Loucy (cell line): ENCODE data around the gene ZNF385C.
A peak's percentile ranks its signal among the peaks of the same experiment; 100 is the strongest.

Experiments
- H2AFZ ChIP-seq: fragments of 200-600 bp; sonication (generic); 2 replicates; pipeline ENCODE4 v1.6.0; 2016; ENCODE audit warnings: antibody characterized with exemption, mild to moderate bottlenecking, low read length, moderate library complexity
- H3F3A ChIP-seq: fragments of 200-600 bp; 2 replicates; pipeline ENCODE4 v1.6.0; 2016; ENCODE audit warnings: antibody characterized with exemption, low read depth, mild to moderate bottlenecking
- H3K27me3 ChIP-seq: fragments of 200-600 bp; sonication (generic); 2 replicates; pipeline ENCODE4 v1.6.1; 2014; ENCODE audit warnings: low read length, mild to moderate bottlenecking; ENCODE audit not compliant: insufficient read depth, poor library complexity, severe bottlenecking
- H3K36me3 ChIP-seq: fragments of 200-600 bp; sonication (generic); 2 replicates; pipeline ENCODE4 v1.6.1; 2016; ENCODE audit warnings: low read length; ENCODE audit not compliant: insufficient read depth
- H3K4me1 ChIP-seq: fragments of 200-600 bp; sonication (generic); 2 replicates; pipeline ENCODE4 v1.5.1; 2014; ENCODE audit warnings: low read length, mild to moderate bottlenecking; ENCODE audit not compliant: insufficient read depth, poor library complexity, severe bottlenecking
- H3K4me2 ChIP-seq: fragments of 200-600 bp; sonication (generic); 2 replicates; pipeline ENCODE4 v1.6.0; 2014; ENCODE audit warnings: antibody characterized with exemption, low read length, low read depth, mild to moderate bottlenecking; ENCODE audit not compliant: poor library complexity, severe bottlenecking
- H3K4me3 ChIP-seq: fragments of 200-600 bp; sonication (generic); 2 replicates; pipeline ENCODE4 v1.5.1; 2014; ENCODE audit warnings: low read length, mild to moderate bottlenecking, mixed read lengths; ENCODE audit not compliant: poor library complexity, severe bottlenecking
- H3K79me2 ChIP-seq: fragments of 200-600 bp; sonication (generic); 2 replicates; pipeline ENCODE4 v1.6.1; 2014; ENCODE audit warnings: low read length; ENCODE audit not compliant: insufficient read depth
- H3K9ac ChIP-seq: fragments of 200-600 bp; sonication (generic); 2 replicates; pipeline ENCODE4 v1.6.0; 2014; ENCODE audit warnings: mild to moderate bottlenecking, low read depth, low read length, moderate library complexity; ENCODE audit not compliant: poor library complexity, severe bottlenecking
- H3K9me2 ChIP-seq: fragments of 200-600 bp; sonication (generic); replicated peaks from 2 replicates; pipeline ENCODE4 v1.6.1; 2016; ENCODE audit warnings: low read depth, low read length, mixed read lengths
- H3K9me3 ChIP-seq: fragments of 200-600 bp; sonication (generic); 2 replicates; pipeline ENCODE4 v1.6.1; 2014; ENCODE audit warnings: mild to moderate bottlenecking, antibody characterized with exemption, low read length, low read depth; ENCODE audit not compliant: insufficient read depth
- H4K20me1 ChIP-seq: fragments of 200-600 bp; sonication (generic); 2 replicates; pipeline ENCODE4 v1.6.0; 2014; ENCODE audit warnings: antibody characterized with exemption, low read length, mild to moderate bottlenecking; ENCODE audit not compliant: insufficient read depth, poor library complexity, severe bottlenecking
- CTCF ChIP-seq: fragments of 200-600 bp; sonication (generic); conservative IDR thresholded peaks from 2 replicates; pipeline ENCODE4 v1.5.1; 2014; ENCODE audit warnings: mild to moderate bottlenecking, antibody characterized with exemption, low read length
- EZH2phosphoT487 ChIP-seq: fragments of 200-600 bp; IDR thresholded peaks from 2 replicates; pipeline ENCODE4 v1.6.1; 2018; ENCODE audit warnings: antibody characterized with exemption, mild to moderate bottlenecking, moderate library complexity, borderline replicate concordance

The ZNF385C gene

GRCh38 chr17:42131981-42132432 is 33.7 kb upstream of the ZNF385C start:
- Histone ChIP-seq H4K20me1 (peaks cover 25% of the 10 kb centered on the region), H3K36me3 (peaks cover 47% of the 10 kb centered on the region; the same call in 1 of the 2 replicates), H3K79me2 (peaks cover 64% of the 10 kb centered on the region), H2AFZ (no peak overlapping the region), H3K4me2 (peak overlapping the region; percentile 32), H3F3A (no peaks in the 10 kb centered on the region), H3K27me3 (no peaks in the 10 kb centered on the region), H3K9me3 (no peaks in the 10 kb centered on the region), H3K9me2 (no peaks in the 10 kb centered on the region), H3K4me1 (peaks cover 39% of the 10 kb centered on the region), H3K4me3 (peak overlapping the region; percentile 7), H3K9ac (peak overlapping the region; percentile 52)
- TF ChIP-seq EZH2phosphoT487: no peak
- no peak for TF ChIP-seq CTCF

GRCh38 chr17:42131232-42131631 is 33.0 kb upstream of the ZNF385C start:
- Histone ChIP-seq H3K9me3 (no peaks in the 10 kb centered on the region), H3K9me2 (no peaks in the 10 kb centered on the region), H4K20me1 (peaks cover 25% of the 10 kb centered on the region), H3K36me3 (peaks cover 51% of the 10 kb centered on the region; the same call in 1 of the 2 replicates), H3K4me2 (peak overlapping the region; percentile 32), H3F3A (no peaks in the 10 kb centered on the region), H3K4me1 (peaks cover 39% of the 10 kb centered on the region), H3K4me3 (no peak overlapping the region), H3K9ac (peak overlapping the region; percentile 52), H3K27me3 (no peaks in the 10 kb centered on the region), H3K79me2 (peaks cover 56% of the 10 kb centered on the region), H2AFZ (no peak overlapping the region)
- TF ChIP-seq EZH2phosphoT487 (no peak), CTCF (no peak)

- TF ChIP-seq EZH2phosphoT487 (no peak), CTCF (no peak; the same call in 1 of the 2 replicates)
- Histone ChIP-seq H3K4me1 (peaks cover 34% of the 10 kb centered on the region), H3K9me3 (no peaks in the 10 kb centered on the region), H3K27me3 (no peaks in the 10 kb centered on the region), H3K79me2 (peaks cover 48% of the 10 kb centered on the region), H4K20me1 (peaks cover 24% of the 10 kb centered on the region), H3F3A (no peaks in the 10 kb centered on the region), H3K9ac (no peak overlapping the region), H3K4me3 (no peak overlapping the region), H2AFZ (no peak overlapping the region), H3K4me2 (no peak overlapping the region), H3K9me2 (no peaks in the 10 kb centered on the region), H3K36me3 (peaks cover 54% of the 10 kb centered on the region; the same call in 1 of the 2 replicates)
Measured at GRCh38 chr17:42130310-42130936, 32.1 kb upstream of the ZNF385C start.
